GM21786 (cell line): ENCODE data around the gene SERF1B.
"Not testable (repeated sequence)": the region's sequence is repeated elsewhere in the genome, so short reads cannot be mapped to it uniquely, and the experiment has no call there.

Experiments
- ATAC-seq: cut with Tn5 transposase; IDR thresholded peaks from one replicate; pipeline ENCODE4 v1.9.1; 2021; ENCODE audit not compliant: unreplicated experiment

Gene SERF1B

GRCh38 chr5:70025106-70025844, at the start of gene SERF1B:
Gene SERF1B, plus strand, starts transcription at chr5:70025251. Its CDS starts 201 bp downstream, at chr5:70025452.
- peak; percentile 81 for ATAC-seq

GRCh38 chr5:69991713-69992112, 33.3 kb upstream of the SERF1B start:
- not testable (repeated sequence) for ATAC-seq

- not testable (repeated sequence) for ATAC-seq
These were observed 29.5 kb upstream of the SERF1B start for GRCh38 chr5:69995535-69995934.

- not testable (repeated sequence) for ATAC-seq
These were observed 4.4 kb upstream of the SERF1B start for GRCh38 chr5:70020660-70021059.

- ATAC-seq, result not testable (repeated sequence)
These were observed 744 bp downstream of the SERF1B start for GRCh38 chr5:70025845-70026145.

GRCh38 chr5:70031204-70031603, 6.2 kb downstream of the SERF1B start:
- not testable (repeated sequence) for ATAC-seq

- ATAC-seq, result not testable (repeated sequence)
These were observed 16.4 kb downstream of the SERF1B start for GRCh38 chr5:70041411-70041810.

GRCh38 chr5:70049790-70050142, 24.7 kb downstream of the SERF1B start:
- ATAC-seq, result peak; percentile 22

GRCh38 chr5:70056289-70056942, 31.4 kb downstream of the SERF1B start:
- not testable (repeated sequence) for ATAC-seq

- ATAC-seq, result not testable (repeated sequence)
These were observed 32.1 kb downstream of the SERF1B start for GRCh38 chr5:70057140-70057539.

GRCh38 chr5:70077632-70078031, 52.6 kb downstream of the SERF1B start:
- ATAC-seq, result not testable (repeated sequence)

- not testable (repeated sequence) for ATAC-seq
These were observed 63.9 kb downstream of the SERF1B start for GRCh38 chr5:70088907-70089464.

GRCh38 chr5:70091776-70092175, 66.7 kb downstream of the SERF1B start:
- not testable (repeated sequence) for ATAC-seq
